Muscle layer of colon (tissue), 2 donors: Measurements from ENCODE around the gene TGFBR3.

Experiments
- H3K27ac ChIP-seq: one replicate; pipeline ENCODE4 v1.7.0; 2013; ENCODE audit warnings: low read depth, mild to moderate bottlenecking, low read length, moderate library complexity
- H3K27me3 ChIP-seq, 2 donors: one replicate each; pipeline ENCODE4 v1.7.0; 2013; ENCODE audit warnings: low read length in 2 of 2, mild to moderate bottlenecking in 2 of 2; ENCODE audit not compliant: insufficient read depth in 2 of 2, control insufficient read depth in 1 of 2
- H3K36me3 ChIP-seq: one replicate; pipeline ENCODE4 v1.7.0; 2013; ENCODE audit warnings: mild to moderate bottlenecking, low read length; ENCODE audit not compliant: insufficient read depth
- H3K4me1 ChIP-seq: one replicate; pipeline ENCODE4 v1.7.0; 2013; ENCODE audit warnings: mild to moderate bottlenecking, low read length; ENCODE audit not compliant: insufficient read depth
- H3K4me3 ChIP-seq, 2 donors: one replicate each; pipeline ENCODE4 v1.7.0; 2013; ENCODE audit warnings: low read length in 2 of 2, low read depth in 1 of 2, mild to moderate bottlenecking in 1 of 2, moderate library complexity in 1 of 2
- H3K9ac ChIP-seq: one replicate; pipeline ENCODE4 v1.7.0; 2013; ENCODE audit warnings: low read length
- H3K9me3 ChIP-seq: one replicate; pipeline ENCODE4 v1.7.0; 2013; ENCODE audit warnings: mild to moderate bottlenecking, low read length
- donor health status: abdominal sarcoma.
- donor health status: Adenocarcinoma of cecum.

Gene TGFBR3

GRCh38 chr1:91803847-91804545, 82.0 kb downstream of the TGFBR3 start:
- Histone ChIP-seq H3K27me3 (no peaks in the 10 kb centered on the region), H3K9me3 (no peaks in the 10 kb centered on the region), H3K27ac (peak overlapping the region; percentile 42), H3K9ac (no peak overlapping the region), H3K36me3 (no peaks in the 10 kb centered on the region), H3K4me3 (no peak overlapping the region), H3K4me1 (peaks cover 66% of the 10 kb centered on the region)

GRCh38 chr1:91803123-91803522, 82.8 kb downstream of the TGFBR3 start:
- no peak overlapping the region for H3K4me3 ChIP-seq
- H3K9ac ChIP-seq = no peak overlapping the region
- H3K4me1 ChIP-seq = peaks cover 69% of the 10 kb centered on the region
- no peaks in the 10 kb centered on the region for H3K27me3 ChIP-seq
- no peak overlapping the region for H3K27ac ChIP-seq
- H3K9me3 ChIP-seq = no peaks in the 10 kb centered on the region
- H3K36me3 ChIP-seq = no peaks in the 10 kb centered on the region

DNA sequence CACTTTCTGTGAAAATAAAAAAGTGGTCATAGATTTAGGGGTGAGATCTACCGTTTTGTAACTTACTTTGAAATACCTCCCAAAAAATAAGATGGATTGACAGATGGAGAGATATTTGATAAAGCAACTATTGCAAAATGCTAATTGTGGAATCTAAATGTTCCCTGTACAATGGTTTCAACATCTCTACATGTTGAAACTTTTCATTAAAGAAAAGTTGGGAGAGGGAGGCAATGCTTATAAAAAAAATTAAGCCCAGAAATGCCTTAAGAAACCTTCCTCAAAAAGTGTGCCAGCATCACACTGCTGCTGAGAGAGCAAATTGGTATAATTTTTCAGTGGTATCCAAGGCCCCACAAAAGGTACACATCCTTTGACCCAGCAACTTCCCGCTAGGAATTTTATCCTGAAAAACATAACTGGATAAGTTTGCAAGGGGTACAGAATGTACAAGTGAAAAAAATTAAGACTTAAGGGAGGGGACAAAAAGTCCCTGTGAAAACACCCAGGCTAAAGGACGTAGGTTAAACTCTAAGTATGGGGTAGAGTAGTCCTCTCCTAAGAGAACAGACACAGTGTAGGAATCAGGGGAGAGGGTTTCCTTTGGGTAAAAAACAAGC, 84.3 kb downstream of the TGFBR3 start:
- Histone ChIP-seq H3K9me3 (no peaks in the 10 kb centered on the region), H3K36me3 (peaks cover 4% of the 10 kb centered on the region), H3K27me3 (no peaks in the 10 kb centered on the region), H3K4me3 (no peak overlapping the region), H3K27ac (no peak overlapping the region), H3K9ac (no peak overlapping the region), H3K4me1 (peaks cover 61% of the 10 kb centered on the region)

GRCh38 chr1:91799863-91800262, 86.1 kb downstream of the TGFBR3 start:
- Histone ChIP-seq H3K27ac (no peak overlapping the region), H3K4me1 (peaks cover 57% of the 10 kb centered on the region), H3K9ac (no peak overlapping the region), H3K36me3 (peaks cover 4% of the 10 kb centered on the region), H3K4me3 (no peak overlapping the region), H3K9me3 (no peaks in the 10 kb centered on the region), H3K27me3 (no peaks in the 10 kb centered on the region)

DNA sequence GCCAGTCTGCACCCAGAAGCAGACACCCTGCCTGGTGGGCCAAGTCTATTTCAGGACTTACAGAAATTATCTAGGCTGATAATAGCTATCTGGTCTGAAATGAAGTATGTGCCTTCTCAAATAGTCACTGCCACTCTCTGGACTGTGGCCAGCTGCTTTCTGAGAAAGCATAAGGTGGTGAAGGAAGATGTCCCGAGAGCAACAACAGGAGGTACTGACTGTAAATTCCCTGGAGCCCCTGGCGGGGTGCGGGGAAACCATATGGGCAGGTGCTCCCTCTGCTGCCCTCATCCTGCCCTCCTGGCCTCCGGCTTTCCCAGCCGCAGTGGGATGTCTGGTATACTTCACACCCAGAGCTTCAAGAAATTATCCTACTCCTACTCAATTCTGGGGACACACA, 86.8 kb downstream of the TGFBR3 start:
- no peak overlapping the region for H3K27ac ChIP-seq
- no peak overlapping the region for H3K4me3 ChIP-seq
- no peaks in the 10 kb centered on the region for H3K27me3 ChIP-seq
- no peak overlapping the region for H3K9ac ChIP-seq
- H3K4me1 ChIP-seq = peaks cover 55% of the 10 kb centered on the region
- H3K9me3 ChIP-seq = no peaks in the 10 kb centered on the region
- peaks cover 4% of the 10 kb centered on the region for H3K36me3 ChIP-seq

GRCh38 chr1:91798740-91799139, 87.2 kb downstream of the TGFBR3 start:
- Histone ChIP-seq H3K36me3 (peaks cover 4% of the 10 kb centered on the region), H3K9ac (no peak overlapping the region), H3K4me3 (no peak overlapping the region), H3K27me3 (no peaks in the 10 kb centered on the region), H3K27ac (peak overlapping the region; percentile 10), H3K4me1 (peaks cover 53% of the 10 kb centered on the region), H3K9me3 (no peaks in the 10 kb centered on the region)

DNA sequence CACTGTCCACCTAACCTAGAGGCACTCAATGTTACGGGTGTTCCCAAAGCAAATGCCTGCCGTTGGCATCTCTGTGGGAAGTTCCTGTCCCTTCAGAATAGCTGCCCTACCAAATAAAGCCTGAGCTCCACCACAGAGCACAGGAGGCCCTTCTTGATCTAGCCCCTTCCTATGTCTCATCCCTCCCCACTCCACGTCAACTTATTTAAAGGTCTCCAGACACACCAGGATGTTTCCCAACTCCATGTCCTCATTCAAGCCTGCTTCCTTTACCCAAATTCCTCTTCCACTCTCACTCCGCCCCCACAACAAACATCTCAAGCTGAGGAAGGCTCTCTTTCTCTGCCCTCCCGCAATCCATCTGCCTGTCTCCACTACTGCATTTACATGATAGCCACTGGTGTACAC, 87.7 kb downstream of the TGFBR3 start:
- Histone ChIP-seq H3K36me3 (peaks cover 4% of the 10 kb centered on the region), H3K27me3 (no peaks in the 10 kb centered on the region), H3K9ac (no peak overlapping the region), H3K27ac (peak overlapping the region; percentile 10), H3K9me3 (no peaks in the 10 kb centered on the region), H3K4me3 (peak overlapping the region in 1 of 2 donors; percentile 7), H3K4me1 (peaks cover 51% of the 10 kb centered on the region)

- peaks cover 4% of the 10 kb centered on the region for H3K36me3 ChIP-seq
- no peak overlapping the region for H3K27ac ChIP-seq
- peaks cover 57% of the 10 kb centered on the region for H3K4me1 ChIP-seq
- H3K27me3 ChIP-seq = no peaks in the 10 kb centered on the region
- H3K9ac ChIP-seq = no peak overlapping the region
- H3K4me3 ChIP-seq = no peak overlapping the region
- H3K9me3 ChIP-seq = no peaks in the 10 kb centered on the region
These were observed 88.8 kb downstream of the TGFBR3 start for GRCh38 chr1:91797164-91797563.

- H3K4me1 ChIP-seq = peaks cover 65% of the 10 kb centered on the region
- H3K9me3 ChIP-seq = no peaks in the 10 kb centered on the region
- peak overlapping the region; percentile 45 for H3K27ac ChIP-seq
- H3K4me3 ChIP-seq = no peak overlapping the region
- no peak overlapping the region for H3K9ac ChIP-seq
- H3K27me3 ChIP-seq = no peaks in the 10 kb centered on the region
- H3K36me3 ChIP-seq = peaks cover 4% of the 10 kb centered on the region
These were observed 89.6 kb downstream of the TGFBR3 start for GRCh38 chr1:91796390-91796654.

DNA sequence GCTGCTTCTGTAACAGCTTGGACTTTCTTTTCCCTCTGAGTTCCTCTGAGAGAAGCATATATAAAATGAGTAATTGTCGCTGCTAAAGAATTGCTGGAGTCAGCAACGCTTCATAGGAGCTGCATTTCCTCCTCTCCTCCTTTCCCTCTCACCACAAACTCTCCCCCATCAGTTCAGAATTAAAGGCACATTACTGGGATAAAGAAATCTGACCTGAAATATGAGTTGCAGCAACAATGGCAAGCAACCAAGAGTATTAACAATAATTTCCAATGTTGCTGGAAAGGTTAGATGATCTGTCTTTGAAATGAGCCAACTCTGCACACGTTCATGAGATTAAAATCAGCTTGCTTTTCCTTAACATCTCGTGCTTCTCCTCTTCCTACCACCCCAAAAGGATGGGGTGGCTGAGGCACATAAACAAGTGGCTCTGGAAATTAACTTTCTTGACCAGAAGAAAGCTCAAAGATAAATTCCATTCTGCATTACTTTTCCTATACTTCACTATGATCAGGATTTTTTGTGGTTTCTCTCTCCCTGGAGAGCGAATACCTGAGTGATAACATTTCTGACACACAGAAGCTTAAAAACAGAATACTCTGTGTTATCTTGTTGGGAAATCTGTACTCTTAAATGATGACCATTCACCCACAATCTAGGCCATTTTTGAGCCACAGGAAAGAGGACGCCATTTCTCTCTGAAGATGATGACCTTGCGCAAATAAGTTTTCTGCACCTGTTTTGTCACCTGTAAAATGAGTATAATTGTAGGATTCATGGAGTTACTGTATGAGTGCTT, 90.2 kb downstream of the TGFBR3 start:
- no peaks in the 10 kb centered on the region for H3K9me3 ChIP-seq
- no peak overlapping the region for H3K4me3 ChIP-seq
- peaks cover 4% of the 10 kb centered on the region for H3K36me3 ChIP-seq
- H3K4me1 ChIP-seq = peaks cover 70% of the 10 kb centered on the region
- no peak overlapping the region for H3K9ac ChIP-seq
- peak overlapping the region; percentile 45 for H3K27ac ChIP-seq
- no peaks in the 10 kb centered on the region for H3K27me3 ChIP-seq

DNA sequence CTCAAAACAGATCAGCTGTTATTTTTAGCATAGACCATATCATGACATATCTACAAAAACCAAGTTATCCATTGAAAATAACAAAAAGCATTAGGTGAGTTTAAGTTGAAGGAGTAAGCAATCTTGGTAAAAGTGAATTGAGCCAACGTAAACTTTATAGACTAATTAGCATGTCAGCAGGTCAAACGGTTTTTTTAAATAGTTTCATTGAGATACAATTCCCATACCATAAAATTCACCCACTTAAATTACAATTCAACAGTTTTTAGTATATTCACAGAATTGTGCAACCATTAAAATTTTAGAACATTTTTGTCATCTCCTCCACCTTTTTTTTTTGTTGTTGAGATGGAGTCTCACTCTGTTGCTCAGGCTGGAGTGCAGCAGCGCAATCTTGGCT, 92.1 kb downstream of the TGFBR3 start:
- H3K4me3 ChIP-seq = no peak overlapping the region
- H3K27me3 ChIP-seq = no peaks in the 10 kb centered on the region
- H3K9ac ChIP-seq = no peak overlapping the region
- H3K9me3 ChIP-seq = no peaks in the 10 kb centered on the region
- peaks cover 78% of the 10 kb centered on the region for H3K4me1 ChIP-seq
- H3K27ac ChIP-seq = no peak overlapping the region
- H3K36me3 ChIP-seq = peaks cover 4% of the 10 kb centered on the region
